Measurements from ENCODE around the gene ASCC3. TPM values are rescaled to one million over a fixed set of nuclear protein-coding genes. Genes with fewer than 3 reads are reported as not detected.

The ASCC3 gene
- total RNA-seq, 1 experiment from 2014 or later, result 45.6 TPM

- H3K4me3 Mint-ChIP-seq (ENCODE audit: low read depth, unreplicated experiment), result no peak overlapping the region
- CTCF ChIA-PET, result no interaction called here
- BruUV-seq (replicated peaks), result no TSS peak
- H3K9me3 Mint-ChIP-seq (ENCODE audit: low read depth, unreplicated experiment), result no peaks in the 10 kb centered on the region
- no peaks in the 10 kb centered on the region for H3K4me1 Mint-ChIP-seq (ENCODE audit: low read depth, unreplicated experiment)
- no peak for DNase-seq
- H3K27me3 Mint-ChIP-seq (ENCODE audit: unreplicated experiment), result no peaks in the 10 kb centered on the region
- intact Hi-C loops (cut with micrococcal nuclease; ENCODE audit: unreplicated experiment), result no loop called here
- H3K27ac Mint-ChIP-seq (ENCODE audit: unreplicated experiment), result no peak overlapping the region
- no peaks in the 10 kb centered on the region for H3K36me3 Mint-ChIP-seq (ENCODE audit: insufficient read depth, unreplicated experiment)
- no peak for TF ChIP-seq CTCF (IDR thresholded peaks at IDR 0.05; ENCODE audit: unreplicated experiment)
These were observed 29.3 kb downstream of the ASCC3 start for GRCh38 chr6:100851819-100852218.

- H3K9me3 Mint-ChIP-seq (ENCODE audit: low read depth, unreplicated experiment), result no peaks in the 10 kb centered on the region
- no peaks in the 10 kb centered on the region for H3K4me1 Mint-ChIP-seq (ENCODE audit: low read depth, unreplicated experiment)
- TF ChIP-seq CTCF (IDR thresholded peaks at IDR 0.05; ENCODE audit: unreplicated experiment), result no peak
- H3K27ac Mint-ChIP-seq (ENCODE audit: unreplicated experiment), result no peak overlapping the region
- no TSS peak for BruUV-seq (replicated peaks)
- CTCF ChIA-PET, result no interaction called here
- intact Hi-C loops (cut with micrococcal nuclease; ENCODE audit: unreplicated experiment), result no loop called here
- no peaks in the 10 kb centered on the region for H3K36me3 Mint-ChIP-seq (ENCODE audit: insufficient read depth, unreplicated experiment)
- H3K27me3 Mint-ChIP-seq (ENCODE audit: unreplicated experiment), result no peaks in the 10 kb centered on the region
- H3K4me3 Mint-ChIP-seq (ENCODE audit: low read depth, unreplicated experiment), result no peak overlapping the region
- no peak for DNase-seq
These were observed 31.0 kb downstream of the ASCC3 start for GRCh38 chr6:100850174-100850573.

- no peaks in the 10 kb centered on the region for H3K4me1 Mint-ChIP-seq (ENCODE audit: low read depth, unreplicated experiment)
- intact Hi-C loops (cut with micrococcal nuclease; ENCODE audit: unreplicated experiment), result no loop called here
- H3K4me3 Mint-ChIP-seq (ENCODE audit: low read depth, unreplicated experiment), result no peak overlapping the region
- BruUV-seq (replicated peaks), result no TSS peak
- H3K27me3 Mint-ChIP-seq (ENCODE audit: unreplicated experiment), result no peaks in the 10 kb centered on the region
- no peak for TF ChIP-seq CTCF (IDR thresholded peaks at IDR 0.05; ENCODE audit: unreplicated experiment)
- no peaks in the 10 kb centered on the region for H3K9me3 Mint-ChIP-seq (ENCODE audit: low read depth, unreplicated experiment)
- no peak for DNase-seq
- no peaks in the 10 kb centered on the region for H3K36me3 Mint-ChIP-seq (ENCODE audit: insufficient read depth, unreplicated experiment)
- CTCF ChIA-PET, result no interaction called here
- H3K27ac Mint-ChIP-seq (ENCODE audit: unreplicated experiment), result no peak overlapping the region
These were observed 34.9 kb downstream of the ASCC3 start for GRCh38 chr6:100846276-100846675.

- Mint-ChIP-seq H3K4me3 (ENCODE audit: low read depth, unreplicated experiment) (no peak overlapping the region), H3K27me3 (ENCODE audit: unreplicated experiment) (no peaks in the 10 kb centered on the region), H3K36me3 (ENCODE audit: insufficient read depth, unreplicated experiment) (no peaks in the 10 kb centered on the region), H3K27ac (ENCODE audit: unreplicated experiment) (no peak overlapping the region), H3K4me1 (ENCODE audit: low read depth, unreplicated experiment) (no peaks in the 10 kb centered on the region), H3K9me3 (ENCODE audit: low read depth, unreplicated experiment) (no peaks in the 10 kb centered on the region)
- intact Hi-C loops (cut with micrococcal nuclease; ENCODE audit: unreplicated experiment), result no loop called here
- CTCF ChIA-PET, result no interaction called here
- no peak for TF ChIP-seq CTCF (IDR thresholded peaks at IDR 0.05; ENCODE audit: unreplicated experiment)
- no peak for DNase-seq
- no TSS peak for BruUV-seq (replicated peaks)
These were observed 35.5 kb downstream of the ASCC3 start for GRCh38 chr6:100845676-100846075.
